CD8-positive, alpha-beta memory T cell (primary cell): ENCODE results near the gene METTL1. TPM values are rescaled to one million over a fixed set of nuclear protein-coding genes. Genes with fewer than 3 reads are reported as not detected.
A peak's percentile ranks its signal among the peaks of the same experiment; 100 is the strongest.

Experiments used
- CTCF ChIA-PET: fragments of 350-600 bp; sonication (Branson Sonifier 250); formaldehyde crosslinking; loops from one replicate; lab custom pipeline; 2021; ENCODE audit warnings: antibody characterized with exemption; lab: Charles Lee
- POLR2A ChIA-PET: fragments of 350-600 bp; sonication (Branson Sonifier 250); formaldehyde crosslinking; loops from one replicate; lab custom pipeline; 2021; ENCODE audit warnings: antibody characterized with exemption; lab: Charles Lee
- DNase-seq, 5 donors: peaks; one replicate each; pipeline versions ENCODE4 v3.0.0 to v3.0.0-alpha.2; 2020 to 2022; ENCODE audit warnings: mixed read lengths in 1 of 5
- H3K27ac ChIP-seq: one replicate; pipeline ENCODE4 v1.7.0; 2013; ENCODE audit warnings: low read depth, mild to moderate bottlenecking, low read length, moderate library complexity
- H3K27me3 ChIP-seq: 2 replicates; pipeline ENCODE4 v1.7.0; 2013; ENCODE audit warnings: low read length, mild to moderate bottlenecking; ENCODE audit not compliant: insufficient read depth, poor library complexity, severe bottlenecking
- H3K36me3 ChIP-seq: 2 replicates; pipeline ENCODE4 v1.7.0; 2013; ENCODE audit warnings: mild to moderate bottlenecking, low read length, moderate library complexity; ENCODE audit not compliant: insufficient read depth
- H3K4me1 ChIP-seq: 2 replicates; pipeline ENCODE4 v1.7.0; 2013; ENCODE audit warnings: mild to moderate bottlenecking, low read length, moderate library complexity; ENCODE audit not compliant: insufficient read depth
- H3K4me3 ChIP-seq: 2 replicates; pipeline ENCODE4 v1.7.0; 2013; ENCODE audit warnings: mild to moderate bottlenecking, low read length
- H3K9me3 ChIP-seq: 2 replicates; pipeline ENCODE4 v1.7.0; 2013; ENCODE audit warnings: mild to moderate bottlenecking, low read length
- H3K27ac Mint-ChIP-seq, 8 donors: one replicate each; pipeline ENCODE4 v1.8.0; 2020 to 2021; ENCODE audit warnings: mixed read lengths in 8 of 8, mild to moderate bottlenecking in 6 of 8, inconsistent platforms in 3 of 8, moderate library complexity in 3 of 8
- H3K27me3 Mint-ChIP-seq, 2 donors: one replicate each; pipeline ENCODE4 v1.8.0; 2020 to 2021; ENCODE audit warnings: mixed read lengths in 2 of 2, mild to moderate bottlenecking in 1 of 2, moderate library complexity in 1 of 2
- H3K36me3 Mint-ChIP-seq, 3 donors: one replicate each; pipeline ENCODE4 v1.8.0; 2020 to 2021; ENCODE audit warnings: mixed read lengths in 3 of 3, inconsistent platforms in 1 of 3, mild to moderate bottlenecking in 1 of 3
- H3K4me1 Mint-ChIP-seq, 3 donors: one replicate each; pipeline ENCODE4 v1.8.0; 2020 to 2021; ENCODE audit warnings: mixed read lengths in 3 of 3, inconsistent platforms in 1 of 3, mild to moderate bottlenecking in 1 of 3
- H3K4me3 Mint-ChIP-seq, 7 donors: one replicate each; pipeline ENCODE4 v1.8.0; 2020 to 2021; ENCODE audit warnings: mixed read lengths in 7 of 7, mild to moderate bottlenecking in 6 of 7, moderate library complexity in 4 of 7, inconsistent platforms in 2 of 7
- H3K9me3 Mint-ChIP-seq, 5 donors: one replicate each; pipeline ENCODE4 v1.8.0; 2020 to 2022; ENCODE audit warnings: mixed read lengths in 5 of 5, mild to moderate bottlenecking in 3 of 5, moderate library complexity in 2 of 5, inconsistent platforms in 1 of 5
- polyA plus RNA-seq: library from polyadenylated mRNA; unstranded; fragments of 300-500 nt; fragmentation: Illumina TruSeq; gene quantifications from one replicate; pipeline ENCODE4 v1.2.3, GENCODE V29; 2021
- total RNA-seq, 2 experiments: library from RNA; stranded (reverse); gene quantifications; one replicate each; pipeline ENCODE4 v1.2.3, GENCODE V29; 2021

Gene METTL1
- total and polyA plus RNA-seq, 3 experiments from 2014 or later = 18.6 to 74.2 (median 69.8) TPM

DNA sequence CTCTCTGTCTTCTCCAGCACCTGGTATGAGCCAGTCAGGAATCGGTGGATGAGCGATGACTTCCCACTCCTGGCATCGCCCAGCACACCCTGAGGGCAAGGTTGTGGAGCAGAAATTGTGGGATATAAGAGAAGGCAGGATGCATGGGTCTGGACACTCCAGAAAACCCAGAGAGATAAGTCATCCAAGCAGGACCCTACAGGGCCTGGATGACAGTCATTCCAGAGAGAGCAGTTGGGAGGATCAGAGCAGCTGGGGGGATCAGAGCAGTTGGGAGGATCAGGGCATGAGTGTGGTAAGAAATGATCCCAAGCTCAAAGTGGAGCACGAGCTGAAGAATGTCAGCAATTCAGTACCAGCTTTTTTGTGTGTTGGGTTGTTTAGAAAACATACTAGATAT is 37.3 kb downstream of the METTL1 start:
- Mint-ChIP-seq H3K27ac (peak overlapping the region in 7 of 8 donors; percentile 37 to 93 (median 84)), H3K36me3 (peaks cover 12 to 79% (median 12%) of the 10 kb centered on the region in 3 donors), H3K4me1 (peaks cover 23 to 31% (median 24%) of the 10 kb centered on the region in 3 donors), H3K4me3 (peak overlapping the region in 1 of 7 donors; percentile 80), H3K9me3 (no peaks in the 10 kb centered on the region), H3K27me3 (peaks cover 0 to 2% of the 10 kb centered on the region in 2 donors)
- POLR2A ChIA-PET = no interaction called here
- Histone ChIP-seq H3K27ac (no peak overlapping the region), H3K4me1 (peaks cover 10% of the 10 kb centered on the region), H3K9me3 (no peaks in the 10 kb centered on the region), H3K27me3 (no peaks in the 10 kb centered on the region), H3K36me3 (peaks cover 59% of the 10 kb centered on the region), H3K4me3 (no peak overlapping the region)
- DNase-seq = no peak
- CTCF ChIA-PET = interaction anchor here (1.2 kb wide), 1 partner anchor 25 kb away, joined by 4 read pairs; no protein-coding TSS in a partner anchor

DNA sequence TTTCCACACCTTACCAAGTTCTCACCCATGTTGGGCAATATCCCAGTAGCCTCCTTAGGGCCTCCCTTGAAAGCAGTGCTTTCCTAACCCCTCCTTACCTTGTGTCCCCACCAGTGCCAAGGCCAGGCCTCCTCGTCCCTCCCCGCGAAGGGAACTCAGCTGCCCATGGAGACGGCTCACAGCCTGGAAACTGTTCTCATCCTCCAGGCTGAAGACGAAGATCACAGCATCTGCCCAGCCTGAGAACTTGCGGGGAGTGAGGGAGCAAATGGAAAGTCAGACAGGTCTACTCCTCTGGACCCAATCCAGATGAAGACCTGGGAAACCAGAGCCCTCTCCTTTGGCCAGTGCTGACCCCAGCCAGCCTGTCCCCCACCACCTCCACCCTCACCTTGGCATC is 38.0 kb downstream of the METTL1 start:
- Histone ChIP-seq H3K36me3 (peaks cover 60% of the 10 kb centered on the region), H3K9me3 (no peaks in the 10 kb centered on the region), H3K27ac (no peak overlapping the region), H3K4me1 (peaks cover 3% of the 10 kb centered on the region), H3K4me3 (no peak overlapping the region), H3K27me3 (no peaks in the 10 kb centered on the region)
- Mint-ChIP-seq H3K4me1 (peaks cover 17 to 25% (median 17%) of the 10 kb centered on the region in 3 donors), H3K4me3 (no peak overlapping the region), H3K9me3 (no peaks in the 10 kb centered on the region), H3K27me3 (peaks cover 0 to 2% of the 10 kb centered on the region in 2 donors), H3K27ac (peak overlapping the region in 7 of 8 donors; percentile 26 to 93 (median 66)), H3K36me3 (peaks cover 7 to 78% (median 12%) of the 10 kb centered on the region in 3 donors)
- DNase-seq = peak in 1 of 5 donors; percentile 37
- CTCF ChIA-PET = no interaction called here
- POLR2A ChIA-PET = no interaction called here

DNA sequence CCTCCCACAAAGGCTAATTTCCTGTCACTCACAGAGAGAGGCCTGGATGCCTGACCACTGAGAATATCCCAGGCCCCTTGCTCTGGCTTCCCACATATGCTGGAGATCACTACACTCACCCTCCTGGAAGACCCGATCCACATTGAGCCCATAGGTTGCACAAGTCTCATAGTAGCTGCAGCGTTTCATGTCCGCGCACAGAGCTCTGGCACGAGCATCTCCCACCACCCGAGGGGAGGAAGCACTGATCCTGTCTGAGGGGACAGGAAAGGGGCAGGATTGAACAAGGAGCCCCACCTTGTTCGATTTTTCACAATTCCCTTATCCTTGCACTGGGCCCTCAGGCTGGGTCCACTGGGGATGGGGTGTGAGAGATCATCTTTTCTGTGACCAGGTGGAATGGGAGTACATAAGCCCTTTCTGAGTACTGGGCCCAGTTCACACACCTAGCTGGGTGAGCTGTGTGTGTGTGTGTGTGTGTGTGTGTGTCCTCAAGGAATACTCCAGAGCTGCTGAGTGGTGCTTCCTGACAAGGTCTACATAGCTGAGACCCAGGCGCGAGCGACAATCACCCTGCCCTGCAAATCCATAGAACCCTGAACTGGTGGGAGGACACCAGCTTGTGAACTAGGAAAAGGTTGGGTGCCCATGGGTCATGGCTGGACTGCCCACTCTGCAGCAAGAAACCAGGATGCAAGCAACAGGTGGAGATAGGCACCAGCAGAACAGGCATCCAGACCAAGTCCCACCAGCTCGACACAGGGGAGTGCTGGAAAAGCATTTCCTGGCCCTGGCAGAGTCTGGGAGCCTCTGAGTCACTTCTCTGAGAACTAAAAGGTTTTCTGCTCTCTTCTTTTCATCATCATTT is 38.9 kb downstream of the METTL1 start:
- H3K4me3 ChIP-seq = no peak overlapping the region
- Mint-ChIP-seq H3K4me3 (no peak overlapping the region), H3K27ac (peak overlapping the region in 6 of 8 donors; percentile 54 to 96 (median 82)), H3K36me3 (peaks cover 13 to 85% (median 16%) of the 10 kb centered on the region in 3 donors), H3K4me1 (peaks cover 16 to 23% (median 16%) of the 10 kb centered on the region in 3 donors), H3K27me3 (peaks cover 0 to 2% of the 10 kb centered on the region in 2 donors), H3K9me3 (no peaks in the 10 kb centered on the region)
- no peak overlapping the region for H3K27ac ChIP-seq
- H3K36me3 ChIP-seq = peaks cover 62% of the 10 kb centered on the region
- H3K4me1 ChIP-seq = no peaks in the 10 kb centered on the region
- H3K27me3 ChIP-seq = no peaks in the 10 kb centered on the region
- POLR2A ChIA-PET = no interaction called here
- CTCF ChIA-PET = no interaction called here
- peak in 1 of 5 donors; percentile 20 for DNase-seq
- no peaks in the 10 kb centered on the region for H3K9me3 ChIP-seq

DNA sequence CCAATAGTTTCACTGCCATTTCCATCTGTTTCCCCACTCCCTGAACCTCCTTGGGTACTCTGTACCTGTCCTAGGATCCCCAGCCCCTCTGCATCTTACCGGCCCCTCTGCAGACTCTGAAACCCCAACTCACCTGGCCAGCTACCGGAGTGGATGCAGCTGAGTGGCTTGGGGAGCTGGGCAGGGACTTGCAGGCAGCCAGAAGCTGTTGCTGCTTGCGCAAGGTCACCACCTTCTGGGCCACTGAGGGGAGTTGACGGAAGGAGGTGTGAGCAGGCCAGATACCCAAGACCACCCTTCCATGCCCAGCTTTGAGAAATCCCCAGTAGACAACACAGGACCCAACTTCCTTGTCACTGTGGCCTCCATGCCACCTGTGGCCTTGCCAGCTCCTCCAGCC is 39.6 kb downstream of the METTL1 start:
- Histone ChIP-seq H3K9me3 (no peaks in the 10 kb centered on the region), H3K27me3 (no peaks in the 10 kb centered on the region), H3K36me3 (peaks cover 66% of the 10 kb centered on the region), H3K4me3 (no peak overlapping the region), H3K27ac (no peak overlapping the region), H3K4me1 (no peaks in the 10 kb centered on the region)
- Mint-ChIP-seq H3K27me3 (peaks cover 0 to 2% of the 10 kb centered on the region in 2 donors), H3K9me3 (no peaks in the 10 kb centered on the region), H3K36me3 (peaks cover 13 to 92% (median 18%) of the 10 kb centered on the region in 3 donors), H3K4me1 (peaks cover 16 to 23% (median 16%) of the 10 kb centered on the region in 3 donors), H3K4me3 (peak overlapping the region in 1 of 7 donors; percentile 36), H3K27ac (peak overlapping the region in 5 of 8 donors; percentile 36 to 90 (median 78))
- ChIA-PET POLR2A (no interaction called here), CTCF (no interaction called here)
- DNase-seq = peak in 1 of 5 donors; percentile 22

DNA sequence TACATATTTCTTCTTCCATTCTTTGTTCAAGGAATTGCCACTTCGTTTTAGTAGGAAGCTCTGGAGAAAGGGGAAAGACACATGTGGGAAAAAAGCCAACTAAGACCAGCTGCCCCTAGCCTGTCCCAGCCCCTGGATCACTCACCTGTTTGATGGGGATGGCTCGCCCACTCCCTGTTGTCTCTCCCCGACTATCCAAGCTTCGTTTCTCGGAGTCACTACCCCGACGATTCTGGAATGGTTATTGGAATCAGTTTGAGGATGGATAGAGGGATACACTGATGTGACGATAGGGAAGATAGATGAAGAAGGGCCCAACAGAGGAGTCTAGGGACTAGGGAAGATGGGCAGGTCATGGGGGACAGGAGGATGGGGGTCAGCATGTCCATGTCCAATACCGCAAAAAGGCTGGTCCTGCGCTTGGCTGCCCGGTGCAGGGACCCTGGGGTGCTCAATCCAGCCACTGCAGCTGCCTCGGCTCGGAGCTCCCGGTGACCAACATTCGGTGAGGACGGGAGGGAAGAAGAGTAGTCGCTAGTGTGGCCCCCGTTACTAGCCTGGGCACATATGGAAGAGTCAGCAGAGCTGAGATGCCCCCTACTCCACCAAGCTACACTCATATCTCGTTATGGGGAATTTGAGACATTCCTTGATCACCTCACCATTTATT is 40.4 kb downstream of the METTL1 start:
- Histone ChIP-seq H3K36me3 (peaks cover 66% of the 10 kb centered on the region), H3K4me3 (no peak overlapping the region), H3K27ac (no peak overlapping the region), H3K27me3 (no peaks in the 10 kb centered on the region), H3K9me3 (no peaks in the 10 kb centered on the region), H3K4me1 (no peaks in the 10 kb centered on the region)
- POLR2A ChIA-PET = no interaction called here
- CTCF ChIA-PET = no interaction called here
- peak overlapping the region in 5 of 8 donors; percentile 30 to 54 (median 38) for H3K27ac Mint-ChIP-seq
- no peaks in the 10 kb centered on the region for H3K9me3 Mint-ChIP-seq
- peak in 1 of 5 donors; percentile 36 for DNase-seq
- no peak overlapping the region for H3K4me3 Mint-ChIP-seq
- peaks cover 12 to 18% (median 12%) of the 10 kb centered on the region in 3 donors for H3K4me1 Mint-ChIP-seq
- peaks cover 0 to 2% of the 10 kb centered on the region in 2 donors for H3K27me3 Mint-ChIP-seq
- peaks cover 13 to 91% (median 18%) of the 10 kb centered on the region in 3 donors for H3K36me3 Mint-ChIP-seq

DNA sequence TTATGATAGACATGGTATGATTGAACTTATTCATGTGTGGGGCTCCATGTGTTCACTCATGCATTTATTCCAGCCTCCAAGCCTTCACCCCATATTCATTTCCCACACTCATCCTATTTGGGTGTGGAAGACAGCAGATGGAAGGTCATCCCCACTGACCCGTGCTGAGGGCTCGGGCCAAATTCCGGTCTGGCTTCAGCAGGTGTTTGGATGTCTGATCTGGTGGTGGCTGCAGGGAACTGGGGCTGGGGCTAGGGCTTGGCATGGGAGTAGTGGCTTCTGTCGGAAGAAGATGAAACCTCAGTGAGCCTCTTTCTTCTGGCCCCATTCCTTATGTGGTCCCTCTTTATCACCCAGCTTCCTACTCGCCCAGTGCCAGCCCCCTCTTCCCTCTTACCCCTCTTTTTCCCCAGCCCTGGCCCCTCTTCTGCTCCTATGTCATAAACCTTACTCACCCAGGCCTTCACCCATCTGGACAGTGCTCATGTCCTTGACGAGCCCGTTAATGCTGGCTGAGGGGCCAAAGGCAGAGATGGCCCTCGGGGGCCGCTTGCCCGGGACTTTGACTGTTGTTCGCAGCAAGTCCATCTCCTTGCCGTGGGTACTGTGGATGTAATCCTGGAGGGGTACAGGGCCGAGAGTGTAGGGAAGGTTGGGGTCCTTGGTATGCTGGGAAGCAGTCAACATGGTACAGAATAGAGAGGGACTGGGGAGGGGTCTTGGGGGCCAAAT is 41.4 kb downstream of the METTL1 start:
- H3K4me3 ChIP-seq = no peak overlapping the region
- POLR2A ChIA-PET = no interaction called here

DNA sequence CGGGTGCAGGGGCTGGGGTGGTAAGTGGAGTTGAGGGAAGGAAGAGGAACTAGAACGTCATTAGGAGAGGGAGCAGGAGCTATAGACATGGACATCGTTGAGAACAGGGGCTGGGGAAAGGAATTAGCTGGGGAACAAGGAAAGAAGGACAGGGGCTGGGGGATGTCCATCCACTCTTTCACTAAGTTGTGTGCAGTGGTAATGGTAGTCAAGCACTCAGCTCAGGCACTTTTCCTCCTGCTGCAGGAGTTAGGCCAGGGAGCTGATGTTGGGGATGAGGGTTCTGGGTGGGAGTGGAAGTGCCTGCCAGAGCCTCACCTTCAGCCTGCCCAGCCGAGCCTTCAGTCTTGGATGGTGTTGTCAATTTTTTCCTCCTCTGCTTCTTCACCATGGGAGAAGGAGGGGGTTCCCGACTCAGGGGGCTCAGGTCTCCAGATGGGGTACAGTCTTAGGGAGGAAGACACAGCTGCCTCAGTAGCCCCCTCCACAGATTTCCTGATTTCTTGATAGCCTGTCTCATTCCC is 42.5 kb downstream of the METTL1 start:
- H3K27ac Mint-ChIP-seq = peak overlapping the region in 4 of 8 donors; percentile 22 to 95 (median 55)

More for the DNA sequence above, 41.4 kb downstream of the METTL1 start:
- Mint-ChIP-seq H3K4me1 (peaks cover 9 to 11% (median 9%) of the 10 kb centered on the region in 3 donors), H3K4me3 (no peak overlapping the region), H3K27me3 (peaks cover 0 to 3% of the 10 kb centered on the region in 2 donors), H3K36me3 (peaks cover 13 to 89% (median 18%) of the 10 kb centered on the region in 3 donors), H3K27ac (peak overlapping the region in 5 of 8 donors; percentile 17 to 58 (median 39)), H3K9me3 (no peaks in the 10 kb centered on the region)
- no peaks in the 10 kb centered on the region for H3K4me1 ChIP-seq
- peaks cover 66% of the 10 kb centered on the region for H3K36me3 ChIP-seq
- H3K27ac ChIP-seq = no peak overlapping the region
- CTCF ChIA-PET = no interaction called here
- H3K9me3 ChIP-seq = no peaks in the 10 kb centered on the region
- no peaks in the 10 kb centered on the region for H3K27me3 ChIP-seq
- no peak for DNase-seq

More for the DNA sequence above, 42.5 kb downstream of the METTL1 start:
- Histone ChIP-seq H3K9me3 (no peaks in the 10 kb centered on the region), H3K27ac (no peak overlapping the region), H3K27me3 (no peaks in the 10 kb centered on the region), H3K4me1 (no peaks in the 10 kb centered on the region), H3K36me3 (peaks cover 58% of the 10 kb centered on the region), H3K4me3 (no peak overlapping the region)
- Mint-ChIP-seq H3K4me1 (peaks cover 5 to 10% (median 9%) of the 10 kb centered on the region in 3 donors), H3K36me3 (peaks cover 6 to 84% (median 11%) of the 10 kb centered on the region in 3 donors), H3K9me3 (no peaks in the 10 kb centered on the region), H3K4me3 (no peak overlapping the region), H3K27me3 (peaks cover 0 to 1% of the 10 kb centered on the region in 2 donors)
- CTCF ChIA-PET = no interaction called here
- POLR2A ChIA-PET = interaction anchor here (0.6 kb wide), 2 partner anchors 15 to 1563 kb away, joined by 3 to 6 read pairs; partner anchors contain the start of gene TSPAN31
- DNase-seq = no peak
